Measurements from ENCODE around the gene CIZ1.

- TF ChIP-seq CTCF (IDR thresholded peaks at IDR 0.05), result no peak
- TF ChIP-seq POLR2A (IDR thresholded peaks at IDR 0.05), result no peak
- no peak for TF ChIP-seq EP300 (IDR thresholded peaks at IDR 0.05)
- TF ChIP-seq POLR2AphosphoS5 (IDR thresholded peaks at IDR 0.05), result no peak
Measured at GRCh38 chr9:128163027-128163515, 28.3 kb downstream of the CIZ1 start.

All from suprapubic skin (tissue), 4 donors.